Heart left ventricle (tissue), 11 donors: ENCODE measurements around the gene GHDC. TPM values are rescaled to one million over a fixed set of nuclear protein-coding genes. Genes with fewer than 3 reads are reported as not detected.

Source experiments
- polyA plus RNA-seq, 2 donors: library from polyadenylated mRNA; stranded (reverse); fragments of 200-250 nt; gene quantifications; one replicate each; pipeline ENCODE4 v1.2.3, GENCODE V29; 2013
- total RNA-seq, 9 donors: library from RNA; depleted of rRNA in 2 of 9; stranded (reverse); fragments of >200 nt in 2 of 9; fragmentation: NEBNext Ultra II Directional in 3 of 9; extraction: Animal tissue kit (Norgen Biotek cat#: 25700) in 3 of 9; gene quantifications; one replicate each; pipeline versions ENCODE4 v1.1.0 to v1.2.4, GENCODE V29; 2016 to 2023
- donor health status: ischemic (EF 13 %, LVEDD 7.1; RV severe dilation, severe dysfunction).
- donor health status: healthy with polysubstance abuse.
- donor health status: DM: no; HTN: yes; CAD: no.
- donor health status: DM: no; HTN: no; CAD: no.
- donor health status: ischemic (EF 25% LVEDD 5.7; RV mildly dilated, moderate dysfunction).
- donor health status: healthy.
- donor health status: DM: yes; HTN: yes; CAD: no.
- donor health status: PGD.
- donor health status: nonischemic (EF 23%, LVEDD 6.1; RV moderate dilation, normal function).

The GHDC gene
- total and polyA plus RNA-seq, 11 donors = 4.9 to 17.3 (median 8.3) TPM

Other genes with a start within 250 kb of the GHDC start
- gene CNP, start 227.7 kb downstream of the GHDC start, total RNA-seq = 10 to 100 TPM; 23.3 to 49.1 (median 27.5) TPM
- 10 to 100 TPM; 19.3 to 31.6 TPM for gene CNP, start 227.7 kb downstream of the GHDC start, polyA plus RNA-seq
- 10 to 100 TPM; 42.5 to 96.5 (median 70.5) TPM for gene DNAJC7, start 177.1 kb downstream of the GHDC start, total RNA-seq
- 100 to 1,000 TPM in 1 of 2 donors, 10 to 100 TPM in 1; 83.5 to 103 TPM for gene DNAJC7, start 177.1 kb downstream of the GHDC start, polyA plus RNA-seq
- 10 to 100 TPM; 50.6 to 78.9 (median 52.8) TPM for gene NKIRAS2, start 174.4 kb downstream of the GHDC start, total RNA-seq
- gene NKIRAS2, start 174.4 kb downstream of the GHDC start, polyA plus RNA-seq = 10 to 100 TPM; 66.7 to 73.0 TPM
- gene C17orf113, start 143.9 kb downstream of the GHDC start, total RNA-seq = 1 to 10 TPM in 2 of 9 donors, under 1 TPM in 7; 0.28 to 1.2 (median 0.72) TPM
- under 1 TPM; 0.24 to 0.72 TPM for gene C17orf113, start 143.9 kb downstream of the GHDC start, polyA plus RNA-seq
- under 1 TPM in 6 of 9 donors, not detected in 3; 0.14 to 0.38 (median 0.22) TPM for gene ZNF385C, start 96.0 kb downstream of the GHDC start, total RNA-seq
- under 1 TPM; 0.06 to 0.11 TPM for gene ZNF385C, start 96.0 kb downstream of the GHDC start, polyA plus RNA-seq
- 10 to 100 TPM in 1 of 9 donors, 1 to 10 TPM in 8; 1.9 to 17.3 (median 3.7) TPM for gene DHX58, start 81.8 kb downstream of the GHDC start, total RNA-seq
- 1 to 10 TPM; 1.8 to 4.9 TPM for gene DHX58, start 81.8 kb downstream of the GHDC start, polyA plus RNA-seq
- gene KAT2A, start 73.1 kb downstream of the GHDC start, total RNA-seq = 10 to 100 TPM in 8 of 9 donors, 1 to 10 TPM in 1; 6.9 to 17.6 (median 14.8) TPM
- 10 to 100 TPM; 15.3 to 33.0 TPM for gene KAT2A, start 73.1 kb downstream of the GHDC start, polyA plus RNA-seq
- not detected for gene HSPB9, start 71.7 kb downstream of the GHDC start, total RNA-seq
- gene HSPB9, start 71.7 kb downstream of the GHDC start, polyA plus RNA-seq = not detected
- 10 to 100 TPM; 30.9 to 99.1 (median 48.2) TPM for gene RAB5C, start 39.5 kb downstream of the GHDC start, total RNA-seq
- 10 to 100 TPM; 29.0 to 90.9 TPM for gene RAB5C, start 39.5 kb downstream of the GHDC start, polyA plus RNA-seq
- under 1 TPM in 8 of 9 donors, not detected in 1; 0.07 to 0.28 (median 0.14) TPM for gene KCNH4, start 13.4 kb downstream of the GHDC start, total RNA-seq
- under 1 TPM; 0.08 to 0.10 TPM for gene KCNH4, start 13.4 kb downstream of the GHDC start, polyA plus RNA-seq
- not detected for gene HCRT, start 9.0 kb downstream of the GHDC start, total RNA-seq
- gene HCRT, start 9.0 kb downstream of the GHDC start, polyA plus RNA-seq = not detected
- gene STAT5B, start 81.9 kb upstream of the GHDC start, total RNA-seq = 10 to 100 TPM; 26.1 to 51.9 (median 32.4) TPM
- 10 to 100 TPM; 13.0 to 20.3 TPM for gene STAT5B, start 81.9 kb upstream of the GHDC start, polyA plus RNA-seq
- gene STAT5A, start 94.0 kb upstream of the GHDC start, total RNA-seq = 10 to 100 TPM in 8 of 9 donors, 1 to 10 TPM in 1; 7.5 to 44.0 (median 15.7) TPM
- 1 to 10 TPM; 4.9 to 9.0 TPM for gene STAT5A, start 94.0 kb upstream of the GHDC start, polyA plus RNA-seq
- 100 to 1,000 TPM; 111 to 614 (median 148) TPM for gene STAT3, start 193.9 kb upstream of the GHDC start, total RNA-seq
- 100 to 1,000 TPM in 1 of 2 donors, 10 to 100 TPM in 1; 36.0 to 152 TPM for gene STAT3, start 193.9 kb upstream of the GHDC start, polyA plus RNA-seq
- gene CAVIN1, start 228.8 kb upstream of the GHDC start, total RNA-seq = 100 to 1,000 TPM; 195 to 318 (median 253) TPM
- gene CAVIN1, start 228.8 kb upstream of the GHDC start, polyA plus RNA-seq = 100 to 1,000 TPM; 140 to 281 TPM